K562 (cell line): Measurements from ENCODE around the gene DAB2. TPM values are rescaled to one million over a fixed set of nuclear protein-coding genes. Genes with fewer than 3 reads are reported as not detected.

Experiments used
- ATAC-seq: fragments of 200-7000 bp; cut with Tn5 transposase; 3 replicates; pipeline ENCODE4 v1.9.1; 2020; ENCODE audit warnings: moderate library complexity
- BruUV-seq: library from RNA; stranded (reverse); fragments of 400-500 nt; replicated peaks from 2 replicates; lab custom pipeline; 2021; lab: Mats Ljungman, UMichigan
- CTCF ChIA-PET: fragments of 300-600 bp; formaldehyde crosslinking; extraction: SDS; loops from one replicate; lab custom pipeline; 2021; ENCODE audit warnings: low intra/inter-chr PET ratio; lab: Yijun Ruan, JAX
- POLR2A ChIA-PET: fragments of 300-600, 350-650 bp; sonication (Branson Sonifier 250); formaldehyde crosslinking; extraction: SDS; loops from one replicate; lab custom pipeline; 2021; ENCODE audit warnings: antibody characterized with exemption, inconsistent platforms; lab: Yijun Ruan, JAX
- DNase-seq, 4 experiments: peaks; one replicate each; pipeline versions ENCODE4 v3.0.0 to v3.0.0-alpha.2; 2011 to 2018; ENCODE audit warnings: low spot score in 3 of 4, mixed read lengths in 3 of 4; ENCODE audit errors: extremely low read depth in 1 of 4
- FAIRE-seq: peaks from 2 replicates; lab custom pipeline; 2011; peaks lifted over from hg19 to GRCh38; lab: Jason Lieb, UNC
- H2AFZ ChIP-seq: 2 replicates; pipeline ENCODE4 v1.6.0; 2011; ENCODE audit warnings: low read depth, low read length, control low read depth, inconsistent platforms
- H3K27ac ChIP-seq: fragments of 200-600 bp; 3 replicates; pipeline ENCODE4 v1.8.0; 2011; ENCODE audit warnings: low read depth, mild to moderate bottlenecking, control low read depth, inconsistent platforms, low read length, moderate library complexity, mixed read lengths; ENCODE audit errors: extremely low read depth
- H3K27me3 ChIP-seq, 2 experiments: fragments of 300-600 bp in 1 of 2; 2 replicates in 1 of 2; 3 replicates in 1 of 2; pipeline versions ENCODE4 v1.6.0 to v1.8.0; 2011; ENCODE audit warnings: inconsistent platforms in 2 of 2, low read length in 2 of 2, mild to moderate bottlenecking in 1 of 2, mixed read lengths in 1 of 2, moderate library complexity in 1 of 2; ENCODE audit not compliant: control insufficient read depth in 2 of 2, insufficient read depth in 2 of 2
- H3K36me3 ChIP-seq: fragments of 300-600 bp; 3 replicates; pipeline ENCODE4 v1.8.0; 2011; ENCODE audit warnings: mild to moderate bottlenecking, low read length, inconsistent platforms; ENCODE audit not compliant: control insufficient read depth, insufficient read depth
- H3K4me1 ChIP-seq, 2 experiments: fragments of 200-600 bp in 1 of 2; replicated peaks in 1 of 2; 2 replicates in 1 of 2; 3 replicates in 1 of 2; pipeline versions ENCODE4 v1.5.1 to v1.8.0; 2011; ENCODE audit warnings: inconsistent platforms in 2 of 2, low read length in 2 of 2, mild to moderate bottlenecking in 1 of 2, mixed read lengths in 1 of 2, moderate library complexity in 1 of 2; ENCODE audit not compliant: control insufficient read depth in 2 of 2, insufficient read depth in 2 of 2
- H3K4me2 ChIP-seq: 2 replicates; pipeline ENCODE4 v1.6.1; 2011; ENCODE audit warnings: low read length, control low read depth, inconsistent platforms, mixed read lengths; ENCODE audit not compliant: insufficient read depth
- H3K4me3 ChIP-seq: fragments of 200-600 bp; sonication (generic), shearing (Covaris generic); 2 replicates; pipeline ENCODE4 v1.5.1; 2016; ENCODE audit warnings: control low read depth, inconsistent platforms
- H3K79me2 ChIP-seq: fragments of 200-600 bp; 3 replicates; pipeline ENCODE4 v1.8.0; 2011; ENCODE audit warnings: low read length, inconsistent platforms; ENCODE audit not compliant: control insufficient read depth, insufficient read depth
- H3K9ac ChIP-seq, 2 experiments: 2 replicates each; pipeline versions ENCODE4 v1.6.0 to v1.6.1; 2011; ENCODE audit warnings: low read depth in 2 of 2, low read length in 2 of 2, control low read depth in 1 of 2, inconsistent platforms in 1 of 2, mild to moderate bottlenecking in 1 of 2, mixed read lengths in 1 of 2; ENCODE audit not compliant: insufficient read depth in 1 of 2
- H3K9me1 ChIP-seq: one replicate; pipeline ENCODE4 v1.6.0; 2011; ENCODE audit warnings: inconsistent platforms, mild to moderate bottlenecking, low read length, moderate library complexity; ENCODE audit not compliant: control insufficient read depth, insufficient read depth
- H3K9me3 ChIP-seq: replicated peaks from 2 replicates; pipeline ENCODE4 v1.5.1; 2011; ENCODE audit warnings: low read depth, low read length, inconsistent platforms; ENCODE audit not compliant: control insufficient read depth, insufficient read depth
- H4K20me1 ChIP-seq: replicated peaks from 2 replicates; pipeline ENCODE4 v1.6.1; 2011; ENCODE audit warnings: low read length, inconsistent platforms, mixed read lengths; ENCODE audit not compliant: control insufficient read depth, insufficient read depth
- CBFB ChIP-seq: sonication (generic); formaldehyde crosslinking; IDR thresholded peaks from 2 replicates; pipeline ENCODE4 v1.4.0; 2020; ENCODE audit warnings: mild to moderate bottlenecking, missing genetic modification reagents
- DDX20 ChIP-seq: fragments of 450-650 bp; IDR thresholded peaks from 2 replicates; pipeline ENCODE4 v1.6.1; 2016; ENCODE audit warnings: missing genetic modification characterization, low read depth, mild to moderate bottlenecking, missing compliant biosample characterization, moderate library complexity
- ETV6 ChIP-seq, 3 experiments: fragments of 150-350 bp in 1 of 3; sonication (generic) in 1 of 3; formaldehyde crosslinking in 1 of 3; IDR thresholded peaks; 2 replicates each; pipeline versions ENCODE4 v1.6.1 to v1.8.0; 2014 to 2022; ENCODE audit warnings: borderline replicate concordance in 2 of 3, low read depth in 2 of 3, antibody characterized with exemption in 1 of 3, low read length in 1 of 3, mild to moderate bottlenecking in 1 of 3, missing genetic modification reagents in 1 of 3
- FOS ChIP-seq: IDR thresholded peaks from 3 replicates; pipeline ENCODE4 v1.6.1; 2011; ENCODE audit not compliant: insufficient read length; ENCODE audit errors: extremely low read depth
- HLTF ChIP-seq: fragments of 450-650 bp; IDR thresholded peaks from 2 replicates; pipeline ENCODE4 v1.6.1; 2016
- PCBP2 ChIP-seq: fragments of 200-400 bp; formaldehyde crosslinking; IDR thresholded peaks from 2 replicates; pipeline ENCODE4 v1.6.1; 2018; ENCODE audit warnings: low read length, low read depth, mild to moderate bottlenecking, moderate library complexity; ENCODE audit not compliant: poor library complexity, severe bottlenecking
- RBFOX2 ChIP-seq: fragments of 200-400 bp; formaldehyde crosslinking; IDR thresholded peaks from 2 replicates; pipeline ENCODE4 v1.6.1; 2017; ENCODE audit warnings: low read depth, mild to moderate bottlenecking, low read length, moderate library complexity
- SLC30A9 ChIP-seq: fragments of 250-450 bp; sonication (Bioruptor Pico); IDR thresholded peaks from 2 replicates; pipeline ENCODE4 v1.8.0; 2022; ENCODE audit warnings: mild to moderate bottlenecking, moderate library complexity
- SMAD3 ChIP-seq: fragments of 450-650 bp; formaldehyde crosslinking; conservative IDR thresholded peaks from 2 replicates; pipeline ENCODE4 v1.4.0; 2020; ENCODE audit warnings: mild to moderate bottlenecking
- TEAD4 ChIP-seq, 2 experiments: sonication (generic) in 1 of 2; formaldehyde crosslinking in 1 of 2; IDR thresholded peaks; 2 replicates each; pipeline versions ENCODE4 v1.6.1 to v1.8.0; 2012 to 2022; ENCODE audit warnings: borderline replicate concordance in 1 of 2, inconsistent platforms in 1 of 2, low read length in 1 of 2, mild to moderate bottlenecking in 1 of 2, missing genetic modification reagents in 1 of 2
- YBX1 ChIP-seq: fragments of 450-650 bp; IDR thresholded peaks from 2 replicates; pipeline ENCODE4 v1.7.1; 2016; ENCODE audit warnings: mild to moderate bottlenecking
- WGBS: fragments of 100-300 bp; shearing (Covaris generic); methylation state at CpG from one replicate; pipeline ENCODE4 v1.1.6; 2016; ENCODE audit warnings: low coverage, mixed read lengths; ENCODE audit not compliant: insufficient coverage; ENCODE audit errors: missing lambda C conversion rate; 5-methylcytosine and 5-hydroxymethylcytosine counted together
- in situ Hi-C: fragments of 300-500 bp; cut with MboI; formaldehyde crosslinking; loops from 4 replicates; pipeline ENCODE4 v1.15.0; 2018; ENCODE audit warnings: inconsistent platforms, mixed read lengths
- intact Hi-C: fragments of 100-400 bp; cut with micrococcal nuclease; formaldehyde crosslinking; loops from 2 replicates; pipeline ENCODE4 v1.14.2; 2022
- polyA plus RNA-seq, 8 experiments: library from polyadenylated mRNA; depleted of rRNA in 4 of 8; stranded (reverse) in 5 of 8; unstranded in 3 of 8; fragments of >200 nt; fragmentation: Nextera tagmentation in 2 of 8; fragmentation: Illumina TruSeq in 1 of 8; extraction: Ambion mirVana in 2 of 8; extraction: Trizol in 1 of 8; gene quantifications; 2 replicates each; pipeline versions ENCODE4 v1.2.1 to v1.2.3, GENCODE V29; 2011 to 2014; ENCODE audit warnings: inconsistent platforms in 1 of 8, missing spikeins in 1 of 8
- total RNA-seq, 7 experiments: library from RNA; depleted of rRNA in 6 of 7; stranded (reverse); fragments of >200 nt in 6 of 7; fragmentation: Illumina TruSeq in 2 of 7; extraction: Trizol in 2 of 7; gene quantifications; 2 replicates each; pipeline versions ENCODE4 v1.2.1 to v1.2.3, GENCODE V29; 2011 to 2021; ENCODE audit warnings: low replicate concordance in 1 of 7
- TF ChIP-seq, protein P1 (sequence below): IDR thresholded peaks from 2 replicates; pipeline ENCODE4 v1.6.1; 2012; ENCODE audit warnings: low read depth, low read length, improper control_type of control experiment, borderline replicate concordance
- TF ChIP-seq, protein P2 (sequence below): fragments of 250-450 bp; sonication (Bioruptor Pico); IDR thresholded peaks from 2 replicates; pipeline ENCODE4 v1.8.0; 2022; ENCODE audit warnings: moderate library complexity, mild to moderate bottlenecking, inconsistent platforms
- TF ChIP-seq, protein P3 (sequence below), 2 experiments: fragments of 450-650 bp in 1 of 2; IDR thresholded peaks; 2 replicates each; pipeline ENCODE4 v1.6.1; 2011 to 2017; ENCODE audit warnings: low read depth in 2 of 2, antibody characterized with exemption in 1 of 2, borderline replicate concordance in 1 of 2, low read length in 1 of 2, mild to moderate bottlenecking in 1 of 2, mixed read lengths in 1 of 2; ENCODE audit not compliant: control insufficient read depth in 1 of 2

Gene DAB2
- total and polyA plus RNA-seq, 9 of the 15 experiments (the other 6 are each of a cell fraction or from before 2014, with no cell fraction given), result 6.6 to 29.9 (median 24.1) TPM

DNA sequence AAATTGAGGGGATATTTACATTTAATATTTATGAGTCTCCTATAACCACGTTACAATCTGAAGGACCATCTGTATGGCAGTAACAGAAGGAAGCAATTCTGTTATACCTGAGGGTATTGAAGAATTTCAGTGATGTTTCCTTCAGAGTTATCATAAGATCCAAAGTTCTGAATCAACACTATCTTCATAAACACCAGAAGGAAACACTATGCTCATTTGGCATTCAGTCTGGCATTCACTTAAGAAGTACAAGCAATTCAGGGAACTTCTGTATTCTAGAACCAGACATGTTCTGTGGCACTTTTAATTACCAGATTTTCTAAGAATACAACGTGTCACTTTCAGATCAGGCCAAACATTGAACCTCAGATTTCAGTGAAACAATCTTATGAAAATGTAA, 9.6 kb downstream of the DAB2 start:
- FAIRE-seq, result no peak
- ChIA-PET POLR2A (interaction anchor here (7.4 to 10.1 kb wide), 2 partner anchors 7 to 12 kb away, joined by 67 to 84 read pairs; partner anchors contain the start of gene DAB2), CTCF (interaction anchor here (0.8 kb wide), 1 partner anchor 199 kb away, joined by 4 read pairs; no protein-coding TSS in a partner anchor)
- no peaks in the 10 kb centered on the region for H3K9me1 ChIP-seq
- H3K27ac ChIP-seq, result no peak overlapping the region
- H4K20me1 ChIP-seq, result no peaks in the 10 kb centered on the region
- H2AFZ ChIP-seq, result no peak overlapping the region
- no peaks in the 10 kb centered on the region for H3K9me3 ChIP-seq
- H3K4me2 ChIP-seq, result no peak overlapping the region
- no peak overlapping the region for H3K4me3 ChIP-seq
- no peak for DNase-seq
- no peaks in the 10 kb centered on the region for H3K79me2 ChIP-seq
- no peaks in the 10 kb centered on the region for H3K36me3 ChIP-seq
- WGBS, result 11% methylated on average over 2 of the region's 2 CpGs
- H3K27me3 ChIP-seq, result no peaks in the 10 kb centered on the region
- in situ Hi-C loops, result no loop called here
- no TSS peak for BruUV-seq
- intact Hi-C loops, result no loop called here
- H3K9ac ChIP-seq, result no peak overlapping the region
- H3K4me1 ChIP-seq, result no peaks in the 10 kb centered on the region
- ATAC-seq, result no peak
- TF ChIP-seq RBFOX2 (no peak), PCBP2 (no peak), ETV6 (IDR thresholded peaks at IDR 0.05; ENCODE audit: borderline replicate concordance in 1 of 2, low read depth in 2 of 2, low read length in 1 of 2) (no peak), ETV6 (CRISPR knock-in tag; IDR thresholded peaks at IDR 0.05; ENCODE audit: borderline replicate concordance) (no peak), DDX20 (tag) (no peak), TEAD4 (IDR thresholded peaks at IDR 0.05; ENCODE audit: low read length) (no peak), TEAD4 (CRISPR knock-in tag; IDR thresholded peaks at IDR 0.05; ENCODE audit: borderline replicate concordance) (no peak), YBX1 (no peak), FOS (no peak), SLC30A9 (CRISPR knock-in tag) (no peak), CBFB (CRISPR knock-in tag) (no peak), SMAD3 (CRISPR knock-in tag) (no peak), HLTF (no peak)
- TF ChIP-seq, protein P1, sequence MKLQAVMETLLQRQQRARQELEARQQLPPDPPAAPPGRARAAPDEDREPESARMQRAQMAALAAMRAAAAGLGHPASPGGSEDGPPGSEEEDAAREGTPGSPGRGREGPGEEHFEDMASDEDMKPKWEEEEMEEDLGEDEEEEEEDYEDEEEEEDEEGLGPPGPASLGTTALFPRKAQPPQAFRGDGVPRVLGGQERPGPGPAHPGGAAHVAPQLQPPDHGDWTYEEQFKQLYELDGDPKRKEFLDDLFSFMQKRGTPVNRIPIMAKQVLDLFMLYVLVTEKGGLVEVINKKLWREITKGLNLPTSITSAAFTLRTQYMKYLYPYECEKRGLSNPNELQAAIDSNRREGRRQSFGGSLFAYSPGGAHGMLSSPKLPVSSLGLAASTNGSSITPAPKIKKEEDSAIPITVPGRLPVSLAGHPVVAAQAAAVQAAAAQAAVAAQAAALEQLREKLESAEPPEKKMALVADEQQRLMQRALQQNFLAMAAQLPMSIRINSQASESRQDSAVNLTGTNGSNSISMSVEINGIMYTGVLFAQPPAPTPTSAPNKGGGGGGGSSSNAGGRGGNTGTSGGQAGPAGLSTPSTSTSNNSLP, result no peak
- TF ChIP-seq, protein P2, sequence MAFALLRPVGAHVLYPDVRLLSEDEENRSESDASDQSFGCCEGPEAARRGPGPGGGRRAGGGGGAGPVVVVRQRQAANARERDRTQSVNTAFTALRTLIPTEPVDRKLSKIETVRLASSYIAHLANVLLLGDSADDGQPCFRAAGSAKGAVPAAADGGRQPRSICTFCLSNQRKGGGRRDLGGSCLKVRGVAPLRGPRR, result no peak
- TF ChIP-seq, protein P3, sequence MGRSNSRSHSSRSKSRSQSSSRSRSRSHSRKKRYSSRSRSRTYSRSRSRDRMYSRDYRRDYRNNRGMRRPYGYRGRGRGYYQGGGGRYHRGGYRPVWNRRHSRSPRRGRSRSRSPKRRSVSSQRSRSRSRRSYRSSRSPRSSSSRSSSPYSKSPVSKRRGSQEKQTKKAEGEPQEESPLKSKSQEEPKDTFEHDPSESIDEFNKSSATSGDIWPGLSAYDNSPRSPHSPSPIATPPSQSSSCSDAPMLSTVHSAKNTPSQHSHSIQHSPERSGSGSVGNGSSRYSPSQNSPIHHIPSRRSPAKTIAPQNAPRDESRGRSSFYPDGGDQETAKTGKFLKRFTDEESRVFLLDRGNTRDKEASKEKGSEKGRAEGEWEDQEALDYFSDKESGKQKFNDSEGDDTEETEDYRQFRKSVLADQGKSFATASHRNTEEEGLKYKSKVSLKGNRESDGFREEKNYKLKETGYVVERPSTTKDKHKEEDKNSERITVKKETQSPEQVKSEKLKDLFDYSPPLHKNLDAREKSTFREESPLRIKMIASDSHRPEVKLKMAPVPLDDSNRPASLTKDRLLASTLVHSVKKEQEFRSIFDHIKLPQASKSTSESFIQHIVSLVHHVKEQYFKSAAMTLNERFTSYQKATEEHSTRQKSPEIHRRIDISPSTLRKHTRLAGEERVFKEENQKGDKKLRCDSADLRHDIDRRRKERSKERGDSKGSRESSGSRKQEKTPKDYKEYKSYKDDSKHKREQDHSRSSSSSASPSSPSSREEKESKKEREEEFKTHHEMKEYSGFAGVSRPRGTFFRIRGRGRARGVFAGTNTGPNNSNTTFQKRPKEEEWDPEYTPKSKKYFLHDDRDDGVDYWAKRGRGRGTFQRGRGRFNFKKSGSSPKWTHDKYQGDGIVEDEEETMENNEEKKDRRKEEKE (IDR thresholded peaks at IDR 0.05; ENCODE audit: borderline replicate concordance in 1 of 2, control insufficient read depth in 1 of 2, low read depth in 2 of 2, low read length in 1 of 2), result no peak
